HEK293 (cell line): ENCODE results near the gene GBP6.
"Not testable (repeated sequence)": the region's sequence is repeated elsewhere in the genome, so short reads cannot be mapped to it uniquely, and the experiment has no call there.

Experiments
- CTCF ChIA-PET: fragments of 350-600 bp; formaldehyde crosslinking; extraction: SDS; loops from one replicate; lab custom pipeline; 2021; ENCODE audit warnings: antibody characterized with exemption; lab: Yijun Ruan, JAX
- POLR2A ChIA-PET: fragments of 300-600 bp; formaldehyde crosslinking; extraction: SDS; loops from one replicate; lab custom pipeline; 2020; ENCODE audit warnings: antibody characterized with exemption, inconsistent platforms; lab: Yijun Ruan, JAX
- H3K27ac ChIP-seq: fragments of 200-500 bp; sonication (Bioruptor generic); 2 replicates; pipeline ENCODE4 v1.5.1; 2014; ENCODE audit warnings: low read depth, low read length, control low read depth, inconsistent platforms; ENCODE audit errors: extremely low read depth
- H3K36me3 ChIP-seq, 2 experiments: fragments of 200-500 bp in 1 of 2; sonication (Bioruptor generic) in 1 of 2; 1 replicate in 1 of 2; 2 replicates in 1 of 2; pipeline ENCODE4 v1.5.1; 2014 to 2017; ENCODE audit warnings: inconsistent platforms in 2 of 2, low read length in 2 of 2; ENCODE audit not compliant: control insufficient read depth in 2 of 2, insufficient read depth in 1 of 2
- H3K4me1 ChIP-seq: fragments of 200-500 bp; sonication (Bioruptor generic); 2 replicates; pipeline ENCODE4 v1.5.1; 2014; ENCODE audit warnings: mild to moderate bottlenecking, low read length, inconsistent platforms; ENCODE audit not compliant: control insufficient read depth, insufficient read depth
- H3K4me3 ChIP-seq: 2 replicates; pipeline ENCODE4 v1.5.1; 2011; ENCODE audit warnings: low read depth, mild to moderate bottlenecking, control low read depth, low read length, moderate library complexity
- H3K9me3 ChIP-seq: fragments of 200-500 bp; sonication (Bioruptor generic); 2 replicates; pipeline ENCODE4 v1.5.1; 2014; ENCODE audit warnings: low read depth, low read length, inconsistent platforms; ENCODE audit not compliant: control insufficient read depth, insufficient read depth
- BCL11B ChIP-seq: fragments of 450-650 bp; formaldehyde crosslinking; IDR thresholded peaks from 2 replicates; pipeline ENCODE4 v1.5.1; 2016; ENCODE audit warnings: low read depth, missing biosample characterization, missing genetic modification characterization
- ELK4 ChIP-seq: IDR thresholded peaks from 2 replicates; pipeline ENCODE4 v1.6.1; 2011; ENCODE audit warnings: mild to moderate bottlenecking, low read depth, low read length, borderline replicate concordance
- KLF17 ChIP-seq: fragments of 450-650 bp; formaldehyde crosslinking; IDR thresholded peaks from 2 replicates; pipeline ENCODE4 v1.5.1; 2016; ENCODE audit warnings: missing biosample characterization, missing genetic modification characterization
- MEIS1 ChIP-seq: sonication (generic); formaldehyde crosslinking; IDR thresholded peaks from 2 replicates; pipeline ENCODE4 v1.8.1; 2022; ENCODE audit warnings: missing genetic modification reagents, mild to moderate bottlenecking, borderline replicate concordance
- WT1 ChIP-seq: fragments of 450-650 bp; formaldehyde crosslinking; IDR thresholded peaks from 2 replicates; pipeline ENCODE4 v1.5.1; 2016; ENCODE audit warnings: missing biosample characterization, missing genetic modification characterization
- ZBTB7A ChIP-seq: fragments of 450-650 bp; formaldehyde crosslinking; IDR thresholded peaks from 2 replicates; pipeline ENCODE4 v1.5.1; 2016; ENCODE audit warnings: low read depth, missing biosample characterization, missing genetic modification characterization
- ZNF239 ChIP-seq: fragments of 450-650 bp; formaldehyde crosslinking; IDR thresholded peaks from 2 replicates; pipeline ENCODE4 v1.5.1; 2016; ENCODE audit warnings: missing biosample characterization, missing genetic modification characterization
- ZNF398 ChIP-seq: fragments of 450-650 bp; formaldehyde crosslinking; IDR thresholded peaks from 2 replicates; pipeline ENCODE4 v1.5.1; 2017; ENCODE audit warnings: missing biosample characterization, missing genetic modification characterization
- ZNF433 ChIP-seq: fragments of 450-650 bp; formaldehyde crosslinking; IDR thresholded peaks from 2 replicates; pipeline ENCODE4 v1.5.1; 2016; ENCODE audit warnings: missing biosample characterization, missing genetic modification characterization, low read depth
- ZNF518A ChIP-seq: fragments of 450-650 bp; formaldehyde crosslinking; conservative IDR thresholded peaks from 2 replicates; pipeline ENCODE4 v1.5.1; 2016; ENCODE audit warnings: low read depth, missing biosample characterization, missing genetic modification characterization
- ZNF548 ChIP-seq: fragments of 450-650 bp; formaldehyde crosslinking; IDR thresholded peaks from 2 replicates; pipeline ENCODE4 v1.5.1; 2016; ENCODE audit warnings: missing biosample characterization, missing genetic modification characterization
- ZNF549 ChIP-seq: fragments of 450-650 bp; IDR thresholded peaks from 2 replicates; pipeline ENCODE4 v1.5.1; 2018; ENCODE audit warnings: missing biosample characterization, missing genetic modification characterization, mild to moderate bottlenecking, inconsistent platforms, moderate library complexity
- ZNF558 ChIP-seq: fragments of 450-650 bp; formaldehyde crosslinking; IDR thresholded peaks from 2 replicates; pipeline ENCODE4 v1.5.1; 2016; ENCODE audit warnings: missing biosample characterization, missing genetic modification characterization
- ZNF560 ChIP-seq: fragments of 450-650 bp; formaldehyde crosslinking; IDR thresholded peaks from 2 replicates; pipeline ENCODE4 v1.5.1; 2017; ENCODE audit warnings: missing biosample characterization, missing genetic modification characterization, borderline replicate concordance
- ZNF596 ChIP-seq: fragments of 450-650 bp; IDR thresholded peaks from 2 replicates; pipeline ENCODE4 v1.5.0; 2018; ENCODE audit warnings: missing biosample characterization, mild to moderate bottlenecking, missing genetic modification characterization, moderate library complexity
- ZNF600 ChIP-seq: fragments of 450-650 bp; formaldehyde crosslinking; IDR thresholded peaks from 2 replicates; pipeline ENCODE4 v1.5.1; 2016; ENCODE audit warnings: missing biosample characterization, missing genetic modification characterization
- ZNF837 ChIP-seq: fragments of 450-650 bp; formaldehyde crosslinking; IDR thresholded peaks from 2 replicates; pipeline ENCODE4 v1.5.1; 2016; ENCODE audit warnings: missing biosample characterization, missing genetic modification characterization

The GBP6 gene

GRCh38 chr1:89369331-89369730 is 5.5 kb downstream of the GBP6 start (continued):
- TF ChIP-seq ZNF518A (no peak), ZNF837 (tag by site-specific recombination) (no peak)

- H3K9me3 ChIP-seq, H3K4me3 ChIP-seq, POLR2A ChIA-PET, H3K36me3 ChIP-seq, H3K27ac ChIP-seq, H3K4me1 ChIP-seq: not testable (repeated sequence)
- CTCF ChIA-PET: interaction anchor here (0.6 to 0.8 kb wide), 2 partner anchors 12 to 400 kb away, joined by 3 read pairs; no protein-coding TSS in a partner anchor
These were observed 10.0 kb downstream of the GBP6 start for GRCh38 chr1:89373810-89374209.

DNA sequence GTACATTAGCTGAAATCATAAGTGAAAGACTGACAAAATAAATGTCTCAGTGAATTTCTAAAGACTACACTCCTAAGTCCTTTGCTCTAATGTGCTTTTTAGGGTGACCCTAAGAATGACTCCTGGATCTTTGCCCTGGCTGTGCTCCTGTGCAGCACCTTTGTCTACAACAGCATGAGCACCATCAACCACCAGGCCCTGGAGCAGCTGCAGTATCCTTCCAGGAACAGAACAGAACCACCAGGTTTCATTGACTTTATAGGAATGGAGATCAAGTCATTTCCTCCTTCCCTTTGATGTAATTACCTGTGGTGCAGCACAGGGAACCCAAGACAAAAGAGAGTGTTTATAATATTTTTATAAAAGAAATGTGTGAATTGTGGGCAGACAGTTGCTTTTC is 14.1 kb downstream of the GBP6 start:
- H3K27ac ChIP-seq: no peak overlapping the region
- CTCF ChIA-PET: no interaction called here
- H3K4me3 ChIP-seq: no peak overlapping the region
- POLR2A ChIA-PET: no interaction called here
- H3K4me1 ChIP-seq: no peaks in the 10 kb centered on the region
- TF ChIP-seq ZNF549 (tag by site-specific recombination): no peak
- TF ChIP-seq ZNF518A: no peak
- no peak for TF ChIP-seq ZNF600 (tag by site-specific recombination)
- no peak for TF ChIP-seq ZNF548 (tag by site-specific recombination)
- no peak for TF ChIP-seq KLF17 (tag by site-specific recombination)
- no peak for TF ChIP-seq ZNF596 (tag by site-specific recombination)
- TF ChIP-seq MEIS1 (CRISPR knock-in tag): no peak
- TF ChIP-seq ZNF398 (tag by site-specific recombination): no peak
- no peak for TF ChIP-seq ZNF560 (tag by site-specific recombination)
- TF ChIP-seq ZNF239 (tag by site-specific recombination): no peak
- TF ChIP-seq ZNF433 (tag by site-specific recombination): no peak
- no peak for TF ChIP-seq BCL11B (tag by site-specific recombination)
- TF ChIP-seq WT1: no peak
- TF ChIP-seq ELK4: no peak
- no peak for TF ChIP-seq ZBTB7A
- TF ChIP-seq ZNF558 (tag by site-specific recombination): no peak
- TF ChIP-seq, all 188 proteins: peak for 0
- no peaks in the 10 kb centered on the region for H3K9me3 ChIP-seq
- H3K36me3 ChIP-seq: no peaks in the 10 kb centered on the region
